Keratinocyte (primary cell): ENCODE data around the gene C11orf65.
"Not testable (repeated sequence)": the region's sequence is repeated elsewhere in the genome, so short reads cannot be mapped to it uniquely, and the experiment has no call there.

Experiments
- EZH2 ChIP-seq: IDR thresholded peaks from one replicate; pipeline ENCODE4 v1.6.1; 2012; ENCODE audit warnings: inconsistent platforms, mild to moderate bottlenecking, low read length, moderate library complexity
- TF ChIP-seq, protein P1 (sequence below), 3 experiments: IDR thresholded peaks in 1 of 3; conservative IDR thresholded peaks in 1 of 3; optimal IDR thresholded peaks in 1 of 3; 2 replicates in 2 of 3; 3 replicates in 1 of 3; pipeline versions ENCODE3 to v1.5.1; 2011; ENCODE audit warnings: low read length in 3 of 3, mild to moderate bottlenecking in 3 of 3, moderate library complexity in 2 of 3, control low read depth in 1 of 3, inconsistent platforms in 1 of 3; ENCODE audit not compliant: insufficient read depth in 2 of 3; ENCODE audit errors: extremely low read depth in 1 of 3

DNA sequence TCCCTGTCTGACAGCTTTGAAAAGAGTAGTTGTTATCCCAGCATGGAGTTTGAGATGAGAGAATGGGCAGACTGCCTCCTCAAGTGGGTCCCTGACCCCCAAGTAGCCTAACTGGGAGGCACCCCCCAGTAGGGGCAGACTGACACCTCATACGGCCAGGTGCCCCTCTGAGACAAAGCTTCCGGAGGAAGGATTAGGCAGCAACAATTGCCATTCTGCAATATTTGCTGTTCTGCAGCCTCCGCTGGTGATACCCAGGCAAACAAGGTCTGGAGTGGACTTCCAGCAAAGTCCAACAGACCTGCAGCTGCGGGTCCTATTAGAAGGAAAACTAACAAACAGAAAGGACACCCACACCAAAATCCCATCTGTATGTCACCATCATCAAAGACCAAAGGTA lies 25.9 kb downstream of the C11orf65 start:
- TF ChIP-seq, protein P1, sequence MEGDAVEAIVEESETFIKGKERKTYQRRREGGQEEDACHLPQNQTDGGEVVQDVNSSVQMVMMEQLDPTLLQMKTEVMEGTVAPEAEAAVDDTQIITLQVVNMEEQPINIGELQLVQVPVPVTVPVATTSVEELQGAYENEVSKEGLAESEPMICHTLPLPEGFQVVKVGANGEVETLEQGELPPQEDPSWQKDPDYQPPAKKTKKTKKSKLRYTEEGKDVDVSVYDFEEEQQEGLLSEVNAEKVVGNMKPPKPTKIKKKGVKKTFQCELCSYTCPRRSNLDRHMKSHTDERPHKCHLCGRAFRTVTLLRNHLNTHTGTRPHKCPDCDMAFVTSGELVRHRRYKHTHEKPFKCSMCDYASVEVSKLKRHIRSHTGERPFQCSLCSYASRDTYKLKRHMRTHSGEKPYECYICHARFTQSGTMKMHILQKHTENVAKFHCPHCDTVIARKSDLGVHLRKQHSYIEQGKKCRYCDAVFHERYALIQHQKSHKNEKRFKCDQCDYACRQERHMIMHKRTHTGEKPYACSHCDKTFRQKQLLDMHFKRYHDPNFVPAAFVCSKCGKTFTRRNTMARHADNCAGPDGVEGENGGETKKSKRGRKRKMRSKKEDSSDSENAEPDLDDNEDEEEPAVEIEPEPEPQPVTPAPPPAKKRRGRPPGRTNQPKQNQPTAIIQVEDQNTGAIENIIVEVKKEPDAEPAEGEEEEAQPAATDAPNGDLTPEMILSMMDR (optimal IDR thresholded peaks at IDR 0.05 in 1 of 3, IDR thresholded peaks at IDR 0.05 in 1 of 3, conservative IDR thresholded peaks at IDR 0.05 in 1 of 3; ENCODE audit: extremely low read depth in 1 of 3, insufficient read depth in 2 of 3, low read length in 3 of 3): not testable (repeated sequence)
- TF ChIP-seq EZH2: not testable (repeated sequence)
